Ascending aorta (tissue), 2 donors: ENCODE data around the gene IGFBP6. TPM values are rescaled to one million over a fixed set of nuclear protein-coding genes. Genes with fewer than 3 reads are reported as not detected.
A peak's percentile ranks its signal among the peaks of the same experiment; 100 is the strongest.

ENCODE experiments used
- DNase-seq, 2 donors: peaks; one replicate each; pipeline ENCODE4 v3.0.0-alpha.2; 2019; ENCODE audit warnings: low spot score in 2 of 2
- H3K27ac ChIP-seq, 2 donors: fragments of 200-600 bp; sonication (generic); one replicate each; pipeline ENCODE4 v1.5.1; 2016 to 2017; ENCODE audit warnings: mild to moderate bottlenecking in 1 of 2
- H3K27me3 ChIP-seq: fragments of 200-600 bp; sonication (generic); one replicate; pipeline ENCODE4 v1.5.1; 2017
- H3K36me3 ChIP-seq, 2 donors: fragments of 200-600 bp; sonication (generic); one replicate each; pipeline ENCODE4 v1.5.1; 2016
- H3K4me1 ChIP-seq, 2 donors: fragments of 200-600 bp; sonication (generic); one replicate each; pipeline ENCODE4 v1.5.1; 2016 to 2017; ENCODE audit warnings: mild to moderate bottlenecking in 1 of 2
- H3K4me3 ChIP-seq, 2 donors: fragments of 200-600 bp; sonication (generic); one replicate each; pipeline ENCODE4 v1.5.1; 2016 to 2017; ENCODE audit warnings: mild to moderate bottlenecking in 1 of 2
- H3K9me3 ChIP-seq, 2 donors: fragments of 200-600 bp; sonication (generic); one replicate each; pipeline ENCODE4 v1.5.1; 2016
- intact Hi-C: fragments of 100-400 bp; cut with DNase I; formaldehyde crosslinking; loops from one replicate; pipeline ENCODE4 v1.15.1; 2023
- total RNA-seq: library from RNA; depleted of rRNA; stranded (reverse); fragments of >200 nt; gene quantifications from one replicate; pipeline ENCODE4 v1.1.0, GENCODE V29; 2016
- TF ChIP-seq, protein P1 (sequence below), 3 experiments: fragments of 200-600 bp in 2 of 3; fragments of 450-650 bp in 1 of 3; sonication (generic) in 2 of 3; IDR thresholded peaks; one replicate each; pipeline ENCODE4 v1.5.1; 2016 to 2019; ENCODE audit warnings: antibody characterized with exemption in 3 of 3, mild to moderate bottlenecking in 1 of 3, moderate library complexity in 1 of 3

IGFBP6 gene
- total RNA-seq, 1 donor from 2014 or later, result 1,664 TPM

- Histone ChIP-seq H3K9me3 (no peaks in the 10 kb centered on the region), H3K4me1 (peaks cover 15 to 52% of the 10 kb centered on the region in 2 donors), H3K36me3 (peaks cover 81 to 93% of the 10 kb centered on the region in 2 donors), H3K4me3 (no peak overlapping the region), H3K27ac (peak overlapping the region; percentile 83 to 95), H3K27me3 (no peaks in the 10 kb centered on the region)
- peak in 1 of 2 donors; percentile 67 for DNase-seq
- intact Hi-C loops, result no loop called here
- TF ChIP-seq, protein P1, sequence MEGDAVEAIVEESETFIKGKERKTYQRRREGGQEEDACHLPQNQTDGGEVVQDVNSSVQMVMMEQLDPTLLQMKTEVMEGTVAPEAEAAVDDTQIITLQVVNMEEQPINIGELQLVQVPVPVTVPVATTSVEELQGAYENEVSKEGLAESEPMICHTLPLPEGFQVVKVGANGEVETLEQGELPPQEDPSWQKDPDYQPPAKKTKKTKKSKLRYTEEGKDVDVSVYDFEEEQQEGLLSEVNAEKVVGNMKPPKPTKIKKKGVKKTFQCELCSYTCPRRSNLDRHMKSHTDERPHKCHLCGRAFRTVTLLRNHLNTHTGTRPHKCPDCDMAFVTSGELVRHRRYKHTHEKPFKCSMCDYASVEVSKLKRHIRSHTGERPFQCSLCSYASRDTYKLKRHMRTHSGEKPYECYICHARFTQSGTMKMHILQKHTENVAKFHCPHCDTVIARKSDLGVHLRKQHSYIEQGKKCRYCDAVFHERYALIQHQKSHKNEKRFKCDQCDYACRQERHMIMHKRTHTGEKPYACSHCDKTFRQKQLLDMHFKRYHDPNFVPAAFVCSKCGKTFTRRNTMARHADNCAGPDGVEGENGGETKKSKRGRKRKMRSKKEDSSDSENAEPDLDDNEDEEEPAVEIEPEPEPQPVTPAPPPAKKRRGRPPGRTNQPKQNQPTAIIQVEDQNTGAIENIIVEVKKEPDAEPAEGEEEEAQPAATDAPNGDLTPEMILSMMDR (IDR thresholded peaks at IDR 0.05), result no peak
Observed at GRCh38 chr12:53061404-53062010, 36.0 kb upstream of the IGFBP6 start.

DNA sequence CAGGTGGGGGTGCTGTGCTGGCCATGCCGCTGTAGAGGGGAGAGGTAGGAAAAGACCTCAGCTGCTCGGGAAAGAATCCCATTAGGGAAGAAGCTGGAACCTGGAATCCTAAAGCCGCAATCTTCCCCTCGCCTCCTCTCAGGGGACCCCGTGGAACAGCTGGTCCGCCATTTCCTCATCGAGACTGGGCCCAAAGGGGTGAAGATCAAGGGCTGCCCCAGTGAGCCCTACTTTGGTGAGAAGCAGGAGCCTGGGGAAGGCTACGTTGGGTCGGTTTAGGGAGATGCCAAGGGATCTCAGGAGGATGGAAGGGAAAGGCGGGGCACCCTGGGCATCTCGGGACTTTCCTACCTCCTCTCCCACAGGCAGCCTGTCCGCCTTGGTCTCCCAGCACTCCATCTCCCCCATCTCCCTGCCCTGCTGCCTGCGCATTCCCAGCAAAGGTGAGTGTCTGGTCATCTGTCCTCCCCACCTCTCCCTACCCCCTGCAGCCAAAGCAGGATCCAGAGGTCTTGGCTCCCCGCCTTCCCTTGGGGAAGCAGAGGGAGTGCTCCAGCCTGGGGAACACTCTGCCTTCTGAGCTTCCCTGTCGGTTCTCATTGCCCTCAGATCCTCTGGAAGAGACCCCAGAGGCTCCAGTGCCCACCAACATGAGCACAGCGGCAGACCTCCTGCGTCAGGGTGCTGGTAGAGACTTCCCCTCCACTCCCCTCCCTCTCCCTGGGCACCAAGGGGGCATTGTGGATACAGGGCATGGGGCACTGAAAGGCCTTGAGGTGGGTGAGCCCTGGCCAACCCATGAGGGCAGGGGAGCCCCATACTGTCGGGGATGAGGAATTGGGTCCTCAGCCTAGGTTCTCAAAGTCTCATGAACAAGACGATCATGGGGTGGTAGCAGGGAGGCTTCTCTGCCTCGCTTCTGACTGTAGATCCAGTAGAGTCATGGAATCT is 35.2 kb upstream of the IGFBP6 start:
- Histone ChIP-seq H3K27me3 (no peaks in the 10 kb centered on the region), H3K4me3 (no peak overlapping the region), H3K36me3 (peaks cover 79 to 91% of the 10 kb centered on the region in 2 donors), H3K4me1 (peaks cover 16 to 52% of the 10 kb centered on the region in 2 donors), H3K9me3 (no peaks in the 10 kb centered on the region), H3K27ac (peak overlapping the region; percentile 83 to 95)
- intact Hi-C loops, result no loop called here
- DNase-seq, result peak in 1 of 2 donors; percentile 56
- TF ChIP-seq, protein P1 (IDR thresholded peaks at IDR 0.05), result no peak

DNA sequence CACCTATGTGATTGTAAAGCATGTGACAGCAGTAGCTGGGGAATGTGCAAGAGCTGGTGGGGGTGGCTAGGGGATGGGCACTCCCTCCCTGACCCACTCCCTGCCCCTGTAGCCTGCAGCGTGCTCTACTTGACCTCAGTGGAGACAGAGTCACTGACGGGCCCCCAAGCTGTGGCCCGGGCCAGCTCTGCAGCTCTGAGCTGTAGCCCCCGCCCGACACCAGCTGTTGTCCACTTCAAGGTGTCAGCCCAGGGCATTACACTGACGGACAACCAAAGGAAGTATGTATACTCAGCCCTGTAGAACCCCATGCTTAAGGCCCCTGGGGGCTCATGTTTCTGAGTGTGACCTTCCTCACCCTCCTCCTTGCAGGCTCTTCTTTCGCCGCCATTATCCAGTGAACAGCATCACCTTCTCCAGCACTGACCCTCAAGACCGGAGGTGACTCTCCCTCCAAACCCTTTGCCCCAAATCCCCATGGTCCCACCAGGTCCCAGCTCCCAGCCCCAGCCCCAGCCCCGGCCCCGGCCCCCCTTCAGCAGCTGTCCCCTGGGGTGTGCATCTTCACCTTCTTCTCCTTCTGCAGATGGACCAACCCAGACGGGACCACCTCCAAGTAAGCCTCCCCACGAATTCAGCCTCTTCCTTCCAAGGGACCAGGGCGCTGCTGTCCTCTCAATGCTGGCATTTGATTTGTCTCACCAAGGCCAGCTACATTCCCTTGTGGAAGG is 34.3 kb upstream of the IGFBP6 start:
- H3K27ac ChIP-seq, result peak overlapping the region; percentile 83 to 95
- H3K4me1 ChIP-seq, result peaks cover 16 to 52% of the 10 kb centered on the region in 2 donors

GRCh38 chr12:53063708-53064612 is 33.5 kb upstream of the IGFBP6 start:
- peak; percentile 73 to 93 for DNase-seq
- no peaks in the 10 kb centered on the region for H3K27me3 ChIP-seq
- intact Hi-C loops, result loop anchor here (2.0 kb wide), 1 partner anchor 133 kb away; no protein-coding TSS in a partner anchor
- H3K4me3 ChIP-seq, result no peak overlapping the region
- H3K27ac ChIP-seq, result peak overlapping the region; percentile 83 to 95
- H3K9me3 ChIP-seq, result no peaks in the 10 kb centered on the region
- H3K4me1 ChIP-seq, result peaks cover 16 to 52% of the 10 kb centered on the region in 2 donors
- peaks cover 64 to 82% of the 10 kb centered on the region in 2 donors for H3K36me3 ChIP-seq
- TF ChIP-seq, protein P1 (IDR thresholded peaks at IDR 0.05), result peak in 1 of 3 experiments; percentile 27

More for the DNA sequence above, 34.3 kb upstream of the IGFBP6 start:
- DNase-seq, result no peak
- TF ChIP-seq, protein P1 (IDR thresholded peaks at IDR 0.05), result no peak
- Histone ChIP-seq H3K36me3 (peaks cover 71 to 91% of the 10 kb centered on the region in 2 donors), H3K27me3 (no peaks in the 10 kb centered on the region), H3K4me3 (no peak overlapping the region), H3K9me3 (no peaks in the 10 kb centered on the region)
- intact Hi-C loops, result no loop called here
